HG03139 (cell line): ENCODE measurements around the gene TRAPPC10.

Experiments
- ATAC-seq: cut with Tn5 transposase; IDR thresholded peaks from one replicate; pipeline ENCODE4 v1.9.1; 2021; ENCODE audit not compliant: unreplicated experiment

The TRAPPC10 gene

GRCh38 chr21:43981151-43981870 lies 30.8 kb upstream of the TRAPPC10 start:
- no peak for ATAC-seq

DNA sequence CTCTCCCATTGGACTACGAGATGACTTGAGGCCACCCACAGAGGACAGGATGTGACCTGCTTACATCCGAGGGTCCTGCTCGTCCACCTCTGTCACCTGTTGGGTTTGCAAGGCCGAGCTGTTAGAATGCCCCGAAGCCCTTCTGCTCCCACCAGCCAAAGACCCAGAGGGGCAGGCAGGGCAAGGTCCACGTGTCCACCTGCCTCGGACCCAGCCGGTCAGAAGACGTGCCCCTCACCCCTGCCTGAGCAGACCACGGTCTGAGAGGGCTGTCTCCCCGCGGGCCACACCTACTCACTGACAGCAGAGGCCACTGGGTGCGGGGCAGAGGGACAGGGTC lies 30.3 kb upstream of the TRAPPC10 start:
- no peak for ATAC-seq

DNA sequence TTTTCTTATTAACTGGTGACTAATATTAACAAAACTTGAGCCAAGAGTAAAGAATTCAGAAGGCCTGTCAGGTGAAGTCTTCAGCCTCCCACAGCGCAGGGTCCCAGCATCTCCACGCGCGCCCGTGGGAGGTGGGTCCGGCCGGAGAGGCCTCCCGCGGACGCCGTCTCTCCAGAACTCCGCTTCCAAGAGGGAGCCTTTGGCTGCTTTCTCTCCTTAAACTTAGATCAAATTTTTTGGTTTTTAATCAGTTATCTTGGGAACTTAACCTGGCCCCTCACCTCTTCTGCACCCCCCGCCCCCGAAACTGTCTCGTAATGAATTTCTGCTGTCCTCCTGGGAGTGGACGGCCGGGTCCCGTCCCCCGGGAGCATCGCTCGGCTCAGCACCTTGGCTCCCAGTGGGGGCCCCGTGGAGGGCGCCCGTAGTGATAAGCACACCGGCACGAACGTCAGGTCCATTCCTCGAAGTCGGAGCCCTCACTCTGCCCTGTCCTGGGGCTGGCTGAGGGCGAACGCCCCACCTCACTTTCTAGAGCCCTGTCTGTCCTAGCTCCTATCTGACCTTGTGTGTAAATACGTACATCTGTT lies 29.5 kb upstream of the TRAPPC10 start:
- no peak for ATAC-seq

DNA sequence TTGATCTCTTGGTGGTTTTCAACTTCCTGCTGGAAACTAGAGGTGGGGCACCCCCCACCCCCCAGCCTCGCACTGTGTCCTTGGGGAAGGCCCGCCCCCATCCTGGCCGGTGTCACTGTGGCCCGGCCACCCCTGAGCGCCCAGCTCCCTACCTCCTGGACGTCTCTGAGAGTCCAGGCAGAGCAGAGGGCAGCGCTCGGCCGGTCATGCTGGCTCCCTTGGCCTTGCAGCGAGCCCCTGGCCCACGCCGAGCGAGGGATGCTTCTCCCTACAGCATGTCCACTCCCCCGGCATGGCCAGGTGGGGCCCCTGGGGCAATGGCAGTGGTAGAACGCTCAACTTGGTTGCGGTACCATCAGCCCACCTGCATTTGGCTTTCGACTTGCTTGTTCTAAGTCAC lies 28.7 kb upstream of the TRAPPC10 start:
- no peak for ATAC-seq

DNA sequence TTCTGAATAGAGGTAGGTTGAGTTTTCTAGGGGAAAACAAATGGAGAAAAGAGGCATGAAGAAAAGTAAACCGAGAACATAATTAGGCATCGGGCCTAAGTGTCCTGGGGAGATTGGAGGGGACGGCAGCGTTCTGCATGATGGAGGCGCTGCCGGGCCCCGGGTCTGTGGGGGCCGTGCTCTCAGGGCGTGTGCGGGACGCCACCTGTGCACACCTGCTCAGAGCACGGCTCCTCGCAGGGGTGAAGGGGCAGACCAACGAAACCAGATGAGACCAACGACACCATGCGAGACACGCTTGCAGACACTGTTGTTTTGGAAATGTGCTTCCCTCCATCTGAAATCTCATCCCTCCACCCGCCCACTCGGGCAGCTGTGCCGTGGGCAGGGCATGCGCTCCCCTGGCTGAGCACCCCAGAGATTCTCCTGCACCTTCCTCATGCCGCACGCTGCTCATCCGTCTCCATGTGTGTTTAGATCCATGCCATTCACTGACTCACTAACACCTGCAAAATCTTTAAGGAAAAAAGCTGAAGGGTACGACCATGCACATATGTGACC lies 28.2 kb upstream of the TRAPPC10 start:
- ATAC-seq, result no peak

DNA sequence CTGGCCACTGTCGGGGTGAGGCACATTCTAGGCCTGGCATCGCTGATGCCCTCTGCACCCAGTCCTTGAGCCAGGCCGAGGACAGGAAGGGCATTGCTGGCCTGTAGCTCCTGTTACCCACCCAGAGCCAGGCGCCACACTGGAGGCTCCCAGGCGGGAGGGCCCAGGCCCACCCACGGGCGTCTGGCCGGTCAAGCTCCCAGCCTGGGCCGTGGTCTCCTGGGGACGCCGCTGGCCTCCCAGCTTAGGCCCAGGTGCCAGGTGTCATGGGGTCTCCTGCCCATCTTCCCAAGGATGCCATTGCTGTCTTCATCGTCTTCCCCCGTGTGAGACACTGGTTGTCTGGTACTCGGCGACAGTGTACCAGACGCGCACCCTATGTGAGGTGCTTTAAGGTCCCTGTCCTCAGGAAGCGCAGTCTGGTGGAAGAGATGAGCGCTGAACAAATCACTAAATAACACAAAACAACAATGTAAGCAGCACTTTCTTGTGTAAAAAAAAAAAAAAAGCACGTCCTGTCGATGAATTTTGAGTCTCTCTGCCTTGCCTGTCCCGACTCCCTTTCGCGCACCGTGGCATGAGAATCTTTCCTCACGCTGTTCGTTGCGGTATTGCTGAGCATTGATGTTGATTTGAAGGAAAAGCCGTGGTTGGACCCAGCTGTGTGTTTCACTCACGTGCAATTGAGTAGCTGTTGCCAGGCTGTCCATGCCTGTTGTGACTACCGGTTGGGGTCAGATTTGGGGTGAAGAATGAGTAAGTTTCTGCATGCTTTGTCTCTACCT lies 27.0 kb upstream of the TRAPPC10 start:
- ATAC-seq, result no peak

DNA sequence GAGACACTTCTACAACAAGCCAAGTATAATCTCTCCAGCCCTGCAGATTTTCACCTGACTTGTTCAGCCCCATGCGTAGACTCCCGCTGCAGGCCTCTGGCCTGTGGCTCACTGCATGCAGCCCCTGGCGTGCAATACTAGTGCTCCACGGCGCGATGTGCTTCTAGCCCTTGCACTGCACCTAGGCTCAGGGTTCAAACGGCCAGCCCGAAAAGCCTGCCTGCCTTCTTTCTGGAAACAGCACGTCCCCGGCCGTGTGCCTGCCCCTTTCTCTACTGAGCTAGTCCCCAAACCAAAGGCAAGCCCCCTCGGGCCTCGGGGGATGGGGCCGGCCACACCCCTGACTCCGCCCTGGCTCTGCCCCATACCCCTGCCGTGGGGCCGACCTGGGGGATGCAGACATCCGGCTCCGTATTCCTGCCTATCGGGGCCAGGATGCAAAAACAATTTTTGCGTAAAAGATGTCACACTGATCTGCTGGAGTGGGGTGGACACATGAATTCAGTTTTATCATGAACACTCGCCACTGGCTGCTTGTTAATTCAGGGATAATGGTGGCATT lies 26.3 kb upstream of the TRAPPC10 start:
- no peak for ATAC-seq

- no peak for ATAC-seq
Measured at GRCh38 chr21:43986544-43987451, 25.3 kb upstream of the TRAPPC10 start.

GRCh38 chr21:43987509-43987908 lies 24.6 kb upstream of the TRAPPC10 start:
- no peak for ATAC-seq

- ATAC-seq, result no peak
Measured at GRCh38 chr21:43988016-43988415, 24.1 kb upstream of the TRAPPC10 start.

DNA sequence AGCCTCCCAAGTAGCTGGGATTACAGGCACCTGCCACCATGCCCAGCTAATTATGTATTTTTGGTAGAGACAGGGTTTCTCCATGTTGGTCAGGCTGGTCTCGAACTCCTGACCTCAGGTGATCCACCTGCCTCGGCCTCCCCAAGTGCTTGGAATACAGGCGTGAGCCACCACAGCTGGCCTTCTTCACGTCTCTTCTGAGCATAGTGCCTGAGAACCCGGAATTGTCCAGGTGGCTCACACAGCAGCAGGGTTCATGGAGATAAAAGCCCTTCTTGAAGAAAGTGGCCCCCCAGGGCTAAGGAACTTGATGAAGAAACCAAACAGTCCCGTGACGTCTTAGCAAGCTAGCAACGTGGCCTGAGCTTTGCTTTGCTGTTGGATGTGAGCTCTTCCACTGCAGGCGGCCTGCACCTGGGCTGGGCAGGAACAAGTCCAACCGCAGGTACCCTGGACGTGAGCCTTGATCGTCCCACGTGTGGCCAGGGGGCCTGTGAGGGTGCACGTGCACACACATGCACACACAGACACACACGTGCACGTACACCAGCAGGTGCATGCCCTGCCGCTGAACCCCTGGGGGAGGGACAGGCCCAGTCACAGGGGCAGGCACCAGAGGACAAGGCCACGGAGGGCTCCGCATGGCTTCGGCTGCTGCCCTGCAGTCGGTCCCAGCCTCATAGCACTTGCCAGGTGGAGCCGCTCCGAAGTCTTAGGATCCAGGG lies 23.4 kb upstream of the TRAPPC10 start:
- no peak for ATAC-seq

- ATAC-seq, result no peak
Measured at GRCh38 chr21:43989401-43989800, 22.7 kb upstream of the TRAPPC10 start.

- no peak for ATAC-seq
Measured at GRCh38 chr21:43991447-43991991, 20.6 kb upstream of the TRAPPC10 start.

- ATAC-seq, result no peak
Measured at GRCh38 chr21:43992121-43992520, 20.0 kb upstream of the TRAPPC10 start.

DNA sequence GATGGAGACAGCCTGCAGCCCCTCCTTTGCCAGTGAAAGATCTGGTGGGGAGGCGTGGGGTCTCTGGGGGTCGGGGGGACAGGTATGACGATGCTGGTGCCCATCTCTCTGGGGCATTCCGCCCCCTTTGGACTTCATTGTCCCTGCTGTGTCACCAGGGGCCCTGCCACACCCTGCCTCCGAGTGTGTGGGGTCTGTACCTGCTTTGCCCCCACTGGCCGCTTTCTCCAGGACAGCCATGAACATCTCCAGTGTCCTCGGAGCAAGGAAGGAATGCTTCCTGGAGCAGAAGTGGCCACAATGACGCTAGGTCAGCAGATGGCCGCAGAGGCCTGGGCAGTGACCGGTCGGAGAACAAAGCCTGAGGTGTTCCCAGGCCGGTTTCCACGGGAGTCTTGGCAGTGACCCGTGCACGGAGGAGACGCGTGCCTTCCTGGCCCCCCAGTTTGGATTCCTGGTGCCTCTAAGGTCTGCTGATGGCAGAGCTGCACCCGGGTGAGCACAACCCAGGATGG lies 18.6 kb upstream of the TRAPPC10 start:
- ATAC-seq, result no peak

GRCh38 chr21:43994085-43994484 lies 18.0 kb upstream of the TRAPPC10 start:
- ATAC-seq, result no peak

DNA sequence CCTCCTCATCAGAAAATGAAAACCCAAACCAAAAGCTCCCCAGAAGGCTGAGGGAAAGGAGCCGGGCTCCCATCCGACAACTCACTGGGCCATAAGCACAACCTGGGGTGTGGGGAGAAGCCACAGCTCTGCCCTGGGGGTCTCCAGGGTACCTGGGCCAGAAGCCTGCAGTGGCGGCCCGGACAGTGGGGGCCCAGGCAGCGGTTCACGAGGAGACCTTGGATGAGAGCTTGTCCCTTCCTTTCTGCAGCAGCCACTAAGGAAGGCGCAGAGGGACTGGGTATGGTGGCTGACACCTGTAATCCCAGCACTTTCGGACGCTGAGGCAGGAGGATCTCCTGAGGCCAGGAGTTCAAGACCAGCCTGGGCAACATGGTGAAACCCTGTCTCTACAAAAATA lies 17.5 kb upstream of the TRAPPC10 start:
- ATAC-seq, result no peak

DNA sequence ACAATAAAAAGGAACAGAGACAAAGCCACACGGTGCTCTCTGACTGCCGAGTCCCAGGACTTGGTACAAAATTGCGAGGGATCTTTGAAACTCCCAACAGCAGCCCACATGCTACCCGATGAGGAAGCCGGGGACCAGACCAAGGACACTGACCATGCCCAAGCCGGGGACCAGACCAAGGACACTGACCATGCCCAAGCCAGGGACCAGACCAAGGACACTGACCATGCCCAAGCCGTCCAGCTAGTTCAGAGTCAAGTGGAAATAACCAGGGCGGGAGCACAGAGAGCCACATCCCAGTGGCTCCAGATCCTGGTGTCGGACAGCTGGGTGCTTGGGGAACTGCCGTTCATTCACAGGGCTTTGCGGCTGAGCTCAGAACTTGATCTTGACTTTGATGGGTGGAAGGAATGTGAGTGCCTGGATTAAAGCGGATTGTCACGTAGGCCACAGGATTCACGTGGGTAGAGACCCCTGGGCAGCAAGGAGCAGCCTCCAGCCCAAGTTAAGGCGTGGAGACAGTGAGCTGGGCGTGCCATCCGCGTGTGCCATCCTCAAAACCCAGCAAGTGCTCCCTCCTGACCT lies 16.5 kb upstream of the TRAPPC10 start:
- ATAC-seq, result no peak
